ENCODE measurements around the gene ERAL1.

GRCh38 chr17:28853295-28853694, 1.5 kb upstream of the ERAL1 start:
- no peak for TF ChIP-seq GATA2 (IDR thresholded peaks at IDR 0.05; ENCODE audit: low read depth, low read length)
- TF ChIP-seq GATA3 (IDR thresholded peaks at IDR 0.05; ENCODE audit: low read depth, low read length): no peak

Measured in SH-SY5Y (cell line).